PC-9 (cell line): Measurements from ENCODE around the gene LRRC3B. TPM values are rescaled to one million over a fixed set of nuclear protein-coding genes. Genes with fewer than 3 reads are reported as not detected.

Experiments
- BruUV-seq: library from RNA; stranded (reverse); fragments of 400-500 nt; replicated peaks from 2 replicates; lab custom pipeline; 2021; lab: Mats Ljungman, UMichigan
- CTCF ChIA-PET: fragments of 300-600 bp; sonication (Branson Sonifier 250); formaldehyde crosslinking; loops from one replicate; lab custom pipeline; 2022; ENCODE audit warnings: antibody characterized with exemption; lab: Charles Lee
- POLR2A ChIA-PET: fragments of 300-600 bp; sonication (Branson Sonifier 250); formaldehyde crosslinking; loops from one replicate; lab custom pipeline; 2022; ENCODE audit warnings: antibody characterized with exemption; ENCODE audit not compliant: unreplicated experiment; lab: Charles Lee
- DNase-seq, 2 experiments: peaks; one replicate each; pipeline versions ENCODE4 v3.0.0 to v3.0.0-alpha.2; 2015 to 2022; ENCODE audit warnings: mixed read lengths in 1 of 2
- H2AFZ ChIP-seq: fragments of 200-600 bp; sonication (generic); 2 replicates; pipeline ENCODE4 v1.8.1; 2017; ENCODE audit warnings: antibody characterized with exemption
- H3F3A ChIP-seq: fragments of 200-600 bp; sonication (generic); 2 replicates; pipeline ENCODE4 v1.8.1; 2017; ENCODE audit warnings: antibody characterized with exemption, mild to moderate bottlenecking, low read depth; ENCODE audit not compliant: insufficient read depth
- H3K27ac ChIP-seq: fragments of 200-600 bp; sonication (generic); 2 replicates; pipeline ENCODE4 v1.6.1; 2016; ENCODE audit warnings: mixed run types
- H3K27me3 ChIP-seq: fragments of 200-600 bp; sonication (generic); 2 replicates; pipeline ENCODE4 v1.6.1; 2016; ENCODE audit warnings: low read depth, mixed run types; ENCODE audit not compliant: insufficient read depth
- H3K36me3 ChIP-seq: fragments of 200-600 bp; sonication (generic); 2 replicates; pipeline ENCODE4 v1.6.1; 2016; ENCODE audit warnings: low read depth, mixed run types
- H3K4me1 ChIP-seq: fragments of 200-600 bp; sonication (generic); replicated peaks from 2 replicates; pipeline ENCODE4 v1.6.1; 2016; ENCODE audit warnings: mixed run types; ENCODE audit not compliant: insufficient read depth
- H3K4me2 ChIP-seq: fragments of 200-600 bp; sonication (generic); 2 replicates; pipeline ENCODE4 v1.6.1; 2017; ENCODE audit warnings: mixed run types
- H3K4me3 ChIP-seq: fragments of 200-600 bp; sonication (generic); 2 replicates; pipeline ENCODE4 v1.6.1; 2016; ENCODE audit warnings: mixed run types
- H3K79me2 ChIP-seq: fragments of 200-600 bp; sonication (generic); 2 replicates; pipeline ENCODE4 v1.6.1; 2017; ENCODE audit warnings: low read depth, mixed run types
- H3K9me2 ChIP-seq: fragments of 200-600 bp; sonication (generic); 2 replicates; pipeline ENCODE4 v1.8.1; 2017; ENCODE audit warnings: mild to moderate bottlenecking; ENCODE audit not compliant: insufficient read depth
- H3K9me3 ChIP-seq: fragments of 200-600 bp; sonication (generic); 2 replicates; pipeline ENCODE4 v1.8.1; 2016; ENCODE audit warnings: low read depth; ENCODE audit not compliant: insufficient read depth
- H4K20me1 ChIP-seq: fragments of 200-600 bp; sonication (generic); 2 replicates; pipeline ENCODE4 v1.8.1; 2017; ENCODE audit not compliant: insufficient read depth
- EZH2 ChIP-seq: fragments of 200-600 bp; sonication (generic); IDR thresholded peaks from 2 replicates; pipeline ENCODE4 v1.8.0; 2017; ENCODE audit warnings: antibody characterized with exemption, low read depth
- intact Hi-C: fragments of 100-400 bp; cut with micrococcal nuclease; formaldehyde crosslinking; loops from one replicate; pipeline ENCODE4 v1.10.0; 2022; ENCODE audit not compliant: unreplicated experiment
- total RNA-seq: library from RNA; stranded (reverse); gene quantifications from 2 replicates; pipeline ENCODE4 v1.2.3, GENCODE V29; 2021
- TF ChIP-seq, protein P1 (sequence below): fragments of 200-600 bp; sonication (generic); conservative IDR thresholded peaks from 2 replicates; pipeline ENCODE4 v1.6.1; 2017; ENCODE audit warnings: mixed run types, antibody characterized with exemption, mild to moderate bottlenecking, moderate library complexity

The LRRC3B gene
- total RNA-seq, 1 experiment from 2014 or later: not detected

DNA sequence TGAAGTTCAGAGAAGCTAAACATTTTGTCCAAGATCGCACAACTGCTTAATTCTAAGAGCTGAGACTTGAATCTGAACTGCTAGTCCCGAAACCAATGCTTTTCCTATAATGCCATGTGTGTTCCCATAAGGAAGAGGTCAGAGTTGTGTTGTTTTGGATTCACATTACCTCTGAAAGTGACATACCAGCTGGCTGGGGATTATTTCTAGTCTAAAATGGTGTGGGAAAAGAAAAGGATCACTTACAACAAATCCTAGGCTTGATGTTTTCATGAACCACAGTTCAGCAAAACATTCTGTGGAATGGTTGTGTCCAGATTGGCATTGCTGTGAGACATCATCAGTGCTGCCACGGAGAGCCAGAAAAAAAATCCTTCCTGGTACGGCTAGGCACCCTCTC, 35.0 kb upstream of the LRRC3B start:
- TF ChIP-seq, protein P1, sequence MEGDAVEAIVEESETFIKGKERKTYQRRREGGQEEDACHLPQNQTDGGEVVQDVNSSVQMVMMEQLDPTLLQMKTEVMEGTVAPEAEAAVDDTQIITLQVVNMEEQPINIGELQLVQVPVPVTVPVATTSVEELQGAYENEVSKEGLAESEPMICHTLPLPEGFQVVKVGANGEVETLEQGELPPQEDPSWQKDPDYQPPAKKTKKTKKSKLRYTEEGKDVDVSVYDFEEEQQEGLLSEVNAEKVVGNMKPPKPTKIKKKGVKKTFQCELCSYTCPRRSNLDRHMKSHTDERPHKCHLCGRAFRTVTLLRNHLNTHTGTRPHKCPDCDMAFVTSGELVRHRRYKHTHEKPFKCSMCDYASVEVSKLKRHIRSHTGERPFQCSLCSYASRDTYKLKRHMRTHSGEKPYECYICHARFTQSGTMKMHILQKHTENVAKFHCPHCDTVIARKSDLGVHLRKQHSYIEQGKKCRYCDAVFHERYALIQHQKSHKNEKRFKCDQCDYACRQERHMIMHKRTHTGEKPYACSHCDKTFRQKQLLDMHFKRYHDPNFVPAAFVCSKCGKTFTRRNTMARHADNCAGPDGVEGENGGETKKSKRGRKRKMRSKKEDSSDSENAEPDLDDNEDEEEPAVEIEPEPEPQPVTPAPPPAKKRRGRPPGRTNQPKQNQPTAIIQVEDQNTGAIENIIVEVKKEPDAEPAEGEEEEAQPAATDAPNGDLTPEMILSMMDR: no peak
- no peak for TF ChIP-seq EZH2
- H4K20me1 ChIP-seq: no peaks in the 10 kb centered on the region
- no peak overlapping the region for H3K4me2 ChIP-seq
- H3F3A ChIP-seq: no peaks in the 10 kb centered on the region
- ChIA-PET CTCF (no interaction called here), POLR2A (no interaction called here)
- no peaks in the 10 kb centered on the region for H3K9me2 ChIP-seq
- H3K4me1 ChIP-seq: no peaks in the 10 kb centered on the region
- no peak overlapping the region for H2AFZ ChIP-seq
- intact Hi-C loops: no loop called here
- no peaks in the 10 kb centered on the region for H3K9me3 ChIP-seq
- no peaks in the 10 kb centered on the region for H3K27me3 ChIP-seq
- no peak for DNase-seq
- H3K4me3 ChIP-seq: no peak overlapping the region
- BruUV-seq: no TSS peak
- H3K36me3 ChIP-seq: no peaks in the 10 kb centered on the region
- H3K79me2 ChIP-seq: no peaks in the 10 kb centered on the region
- H3K27ac ChIP-seq: no peak overlapping the region

DNA sequence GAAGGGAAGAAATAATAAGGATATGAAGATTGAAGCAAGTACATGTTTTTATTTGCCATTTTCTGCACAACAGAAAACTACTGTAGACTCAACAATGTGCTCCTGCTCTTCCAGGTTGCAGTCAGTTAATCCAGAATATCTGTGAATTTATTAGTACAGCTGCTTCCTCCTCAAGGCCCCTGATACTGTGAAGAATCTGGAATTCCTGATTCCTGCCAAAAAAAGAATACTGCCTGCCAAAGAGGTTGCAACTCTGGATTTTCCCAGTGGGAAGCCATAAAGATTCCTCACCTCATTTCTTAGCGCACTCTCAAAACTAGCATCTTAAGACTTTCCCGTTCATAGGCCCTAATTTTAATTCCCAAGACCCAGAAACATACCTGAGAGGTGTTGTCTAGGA, 33.6 kb upstream of the LRRC3B start:
- TF ChIP-seq, protein P1: no peak
- no peak for TF ChIP-seq EZH2
- H3K9me3 ChIP-seq: no peaks in the 10 kb centered on the region
- POLR2A ChIA-PET: no interaction called here
- H3K4me3 ChIP-seq: no peak overlapping the region
- no peaks in the 10 kb centered on the region for H3K36me3 ChIP-seq
- H3K4me1 ChIP-seq: no peaks in the 10 kb centered on the region
- no peak for DNase-seq
- H3K27me3 ChIP-seq: no peaks in the 10 kb centered on the region
- no peaks in the 10 kb centered on the region for H3K79me2 ChIP-seq
- intact Hi-C loops: no loop called here
- no TSS peak for BruUV-seq
- no peak overlapping the region for H2AFZ ChIP-seq
- H4K20me1 ChIP-seq: no peaks in the 10 kb centered on the region
- no peaks in the 10 kb centered on the region for H3K9me2 ChIP-seq
- no peak overlapping the region for H3K27ac ChIP-seq
- CTCF ChIA-PET: no interaction called here
- H3K4me2 ChIP-seq: no peak overlapping the region
- no peaks in the 10 kb centered on the region for H3F3A ChIP-seq

DNA sequence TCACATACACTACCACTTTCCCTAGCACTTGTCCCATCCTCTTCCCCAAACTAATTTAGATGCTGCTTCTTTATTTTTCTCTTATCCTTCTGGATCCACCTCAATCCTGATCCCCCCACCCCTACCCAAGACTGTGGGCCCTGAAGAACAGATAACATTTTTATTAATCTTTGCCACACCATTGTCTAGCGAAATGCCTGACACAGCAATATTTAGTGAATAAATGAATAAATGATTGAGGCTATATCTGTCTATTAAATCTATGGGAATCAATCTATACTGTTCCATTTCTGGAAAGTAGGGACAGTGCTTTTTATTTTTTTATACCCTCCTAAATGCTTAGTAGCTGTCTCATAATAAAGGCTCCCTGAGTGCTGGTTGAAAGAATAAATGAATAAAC, 32.9 kb upstream of the LRRC3B start:
- POLR2A ChIA-PET: no interaction called here

More for the DNA sequence above, 32.9 kb upstream of the LRRC3B start:
- no peak for DNase-seq
- no peaks in the 10 kb centered on the region for H3K27me3 ChIP-seq
- H3K4me1 ChIP-seq: no peaks in the 10 kb centered on the region
- H3K9me2 ChIP-seq: no peaks in the 10 kb centered on the region
- no peaks in the 10 kb centered on the region for H3K36me3 ChIP-seq
- H3K4me2 ChIP-seq: no peak overlapping the region
- no peaks in the 10 kb centered on the region for H4K20me1 ChIP-seq
- H3K27ac ChIP-seq: no peak overlapping the region
- H2AFZ ChIP-seq: no peak overlapping the region
- H3K79me2 ChIP-seq: no peaks in the 10 kb centered on the region
- no peaks in the 10 kb centered on the region for H3K9me3 ChIP-seq
- no peak overlapping the region for H3K4me3 ChIP-seq
- BruUV-seq: no TSS peak
- CTCF ChIA-PET: no interaction called here
- intact Hi-C loops: no loop called here
- H3F3A ChIP-seq: no peaks in the 10 kb centered on the region
- TF ChIP-seq, protein P1: no peak
- TF ChIP-seq EZH2: no peak
